Parathyroid adenoma (tissue), 2 donors: Measurements from ENCODE around the gene KCND3.

Source experiments
- H2AFZ ChIP-seq: fragments of 300-600 bp; sonication (generic); one replicate; pipeline ENCODE4 v1.7.0; 2017; ENCODE audit warnings: antibody characterized with exemption, mild to moderate bottlenecking
- H3K27ac ChIP-seq: fragments of 300-600 bp; sonication (generic); one replicate; pipeline ENCODE4 v1.7.0; 2017
- H3K27me3 ChIP-seq: fragments of 300-600 bp; sonication (generic); one replicate; pipeline ENCODE4 v1.7.0; 2017; ENCODE audit warnings: low read length; ENCODE audit not compliant: control insufficient read depth, insufficient read depth
- H3K36me3 ChIP-seq: fragments of 300-600 bp; sonication (generic); one replicate; pipeline ENCODE4 v1.7.0; 2017; ENCODE audit warnings: low read length; ENCODE audit not compliant: control insufficient read depth, insufficient read depth
- H3K4me1 ChIP-seq: fragments of 300-600 bp; sonication (generic); one replicate; pipeline ENCODE4 v1.7.0; 2017; ENCODE audit warnings: control low read depth
- H3K4me2 ChIP-seq: fragments of 300-600 bp; sonication (generic); one replicate; pipeline ENCODE4 v1.7.0; 2017; ENCODE audit warnings: low read length
- H3K4me3 ChIP-seq: fragments of 300-600 bp; sonication (generic); one replicate; pipeline ENCODE4 v1.7.0; 2017; ENCODE audit warnings: low read depth, low read length
- H3K79me2 ChIP-seq: fragments of 300-600 bp; sonication (generic); one replicate; pipeline ENCODE4 v1.7.0; 2017; ENCODE audit warnings: control low read depth
- H3K9ac ChIP-seq: fragments of 300-600 bp; sonication (generic); one replicate; pipeline ENCODE4 v1.7.0; 2017; ENCODE audit warnings: mild to moderate bottlenecking
- H3K9me3 ChIP-seq: fragments of 300-600 bp; sonication (generic); one replicate; pipeline ENCODE4 v1.7.0; 2017; ENCODE audit warnings: low read length; ENCODE audit not compliant: control insufficient read depth
- CTCF ChIP-seq: fragments of 300-600 bp; sonication (generic); IDR thresholded peaks from one replicate; pipeline ENCODE4 v1.7.0; 2017; ENCODE audit warnings: antibody characterized with exemption, mild to moderate bottlenecking
- donor health status: primary hyperparathyroidism.

Gene KCND3

GRCh38 chr1:111989531-111990025 lies at the start of gene KCND3:
TSS of gene KCND3 (minus strand) at chr1:111989668.
- Histone ChIP-seq H3K79me2 (no peaks in the 10 kb centered on the region), H3K36me3 (no peaks in the 10 kb centered on the region), H3K27me3 (no peaks in the 10 kb centered on the region), H3K4me1 (no peaks in the 10 kb centered on the region), H3K4me2 (peak within 1 kb of the TSS; percentile 83), H3K4me3 (peak within 1 kb of the TSS; percentile 56), H2AFZ (peak within 1 kb of the TSS; percentile 77), H3K27ac (no peak within 1 kb of the TSS), H3K9ac (no peak within 1 kb of the TSS), H3K9me3 (no peaks in the 10 kb centered on the region)
- no peak for TF ChIP-seq CTCF

GRCh38 chr1:112034277-112034676 lies 44.8 kb upstream of the KCND3 start:
- H3K27ac ChIP-seq, result no peak overlapping the region

GRCh38 chr1:112033439-112034120 lies 44.1 kb upstream of the KCND3 start:
- Histone ChIP-seq H3K4me1 (no peaks in the 10 kb centered on the region), H3K9ac (no peak overlapping the region), H3K4me2 (no peak overlapping the region), H2AFZ (no peak overlapping the region), H3K27ac (no peak overlapping the region), H3K27me3 (no peaks in the 10 kb centered on the region), H3K4me3 (no peak overlapping the region), H3K79me2 (no peaks in the 10 kb centered on the region), H3K9me3 (no peaks in the 10 kb centered on the region), H3K36me3 (no peaks in the 10 kb centered on the region)
- no peak for TF ChIP-seq CTCF

More at GRCh38 chr1:112034277-112034676, 44.8 kb upstream of the KCND3 start:
- Histone ChIP-seq H3K27me3 (no peaks in the 10 kb centered on the region), H3K4me2 (no peak overlapping the region), H3K9me3 (no peaks in the 10 kb centered on the region), H3K9ac (no peak overlapping the region), H3K36me3 (no peaks in the 10 kb centered on the region), H3K79me2 (no peaks in the 10 kb centered on the region), H2AFZ (no peak overlapping the region), H3K4me1 (no peaks in the 10 kb centered on the region), H3K4me3 (no peak overlapping the region)
- no peak for TF ChIP-seq CTCF

DNA sequence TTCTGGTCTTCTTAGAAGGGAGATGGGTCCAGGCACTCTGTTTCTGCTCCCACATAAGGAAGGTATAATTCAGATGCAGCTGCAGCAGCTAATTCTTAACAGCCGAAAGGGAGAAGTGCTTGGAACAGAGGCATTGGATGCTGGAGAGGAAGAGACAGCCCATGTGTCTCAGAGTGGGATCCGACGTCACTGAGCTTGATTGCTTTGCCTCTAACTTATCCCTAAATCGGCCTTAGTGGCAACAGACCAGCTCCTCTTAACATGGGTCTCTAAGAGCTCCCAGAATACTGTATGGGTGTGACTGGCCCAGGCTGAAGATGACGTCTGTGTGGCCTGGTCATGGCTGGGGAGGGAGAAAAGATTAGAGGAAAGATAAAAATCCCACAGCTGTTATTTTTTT lies 40.7 kb upstream of the KCND3 start:
- no peak overlapping the region for H3K9ac ChIP-seq
- no peak overlapping the region for H3K4me2 ChIP-seq
- no peak overlapping the region for H3K27ac ChIP-seq
- TF ChIP-seq CTCF, result no peak
- H3K9me3 ChIP-seq, result no peaks in the 10 kb centered on the region
- no peak overlapping the region for H2AFZ ChIP-seq
- no peaks in the 10 kb centered on the region for H3K79me2 ChIP-seq
- no peak overlapping the region for H3K4me3 ChIP-seq
- no peaks in the 10 kb centered on the region for H3K36me3 ChIP-seq
- no peaks in the 10 kb centered on the region for H3K4me1 ChIP-seq
- H3K27me3 ChIP-seq, result no peaks in the 10 kb centered on the region

DNA sequence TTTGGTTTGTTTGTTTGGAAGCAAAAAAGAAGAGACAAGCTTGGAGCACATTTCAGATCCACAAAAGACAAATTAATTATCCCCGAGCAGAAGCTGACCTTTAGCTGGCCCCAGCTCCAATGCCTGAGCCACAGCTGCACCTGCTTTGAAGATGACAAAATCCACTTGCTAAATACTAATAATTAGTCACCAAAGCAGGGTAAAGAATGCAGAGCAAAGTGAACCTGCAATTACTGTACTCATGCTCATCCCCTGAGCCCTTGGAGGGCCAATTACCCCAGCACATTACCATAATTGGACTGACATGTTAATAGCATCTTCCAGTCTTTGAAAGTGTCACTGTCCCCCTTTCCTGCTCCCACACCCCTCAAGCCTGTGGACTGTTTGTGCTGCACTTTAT lies 38.2 kb upstream of the KCND3 start:
- no peak overlapping the region for H2AFZ ChIP-seq
- H3K36me3 ChIP-seq, result no peaks in the 10 kb centered on the region
- no peaks in the 10 kb centered on the region for H3K9me3 ChIP-seq
- no peak for TF ChIP-seq CTCF
- H3K27ac ChIP-seq, result no peak overlapping the region
- no peaks in the 10 kb centered on the region for H3K79me2 ChIP-seq
- no peak overlapping the region for H3K9ac ChIP-seq
- no peak overlapping the region for H3K4me2 ChIP-seq
- H3K27me3 ChIP-seq, result no peaks in the 10 kb centered on the region
- no peak overlapping the region for H3K4me3 ChIP-seq
- H3K4me1 ChIP-seq, result no peaks in the 10 kb centered on the region
